ENCODE results near the gene PAQR4. TPM values are rescaled to one million over a fixed set of nuclear protein-coding genes. Genes with fewer than 3 reads are reported as not detected.
A peak's percentile ranks its signal among the peaks of the same experiment; 100 is the strongest.

Gene PAQR4
- total RNA-seq, 2 donors from 2014 or later, result 8.8 to 13.2 TPM

DNA sequence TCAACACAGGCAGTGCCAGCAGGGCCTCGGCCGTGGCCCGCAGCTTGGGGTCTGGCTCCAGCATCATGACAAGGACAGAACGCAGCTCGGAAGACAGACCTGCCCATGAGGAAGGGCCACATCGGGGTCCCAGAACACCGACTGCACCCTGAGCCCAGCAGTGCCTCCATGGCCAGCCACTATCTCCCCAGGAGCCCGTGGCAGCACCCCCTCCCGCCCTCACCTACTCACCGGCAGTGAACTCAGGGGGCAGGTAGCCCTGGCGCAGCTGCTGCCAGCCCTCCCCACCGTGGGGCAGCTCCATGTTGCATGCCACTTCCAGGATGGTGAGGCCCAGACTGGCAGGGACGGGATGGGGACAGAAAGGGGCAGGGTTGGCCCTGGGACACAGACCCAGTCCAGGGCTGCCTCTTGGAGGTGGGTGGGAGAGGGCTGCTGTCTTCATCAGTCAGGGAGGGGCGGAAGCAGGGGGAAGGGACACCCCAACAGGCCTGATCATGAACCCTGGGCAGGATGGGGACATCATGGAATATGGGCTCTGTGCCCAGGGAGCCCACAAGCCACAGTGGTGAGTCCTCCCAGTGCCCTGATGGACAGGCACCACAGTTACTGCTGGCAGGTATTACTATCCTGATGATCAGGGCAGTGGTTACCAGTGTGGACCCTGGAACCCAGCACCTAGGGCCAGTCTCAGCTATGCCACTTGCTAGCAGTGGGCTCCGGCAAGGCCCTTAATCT, 5.3 kb downstream of the PAQR4 start:
- Histone ChIP-seq H3K27me3 (no peaks in the 10 kb centered on the region), H3K36me3 (replicated peaks in 1 of 2; ENCODE audit: insufficient read depth in 1 of 2, low read depth in 2 of 2) (no peaks in the 10 kb centered on the region), H3K27ac (no peak overlapping the region), H3K4me1 (peaks cover 44% of the 10 kb centered on the region), H3K9me3 (no peaks in the 10 kb centered on the region), H3K4me3 (no peak overlapping the region)
- ATAC-seq (no peak), DNase-seq (no peak)
- intact Hi-C loops (cut with DNase I), result no loop called here
- TF ChIP-seq, protein P1, sequence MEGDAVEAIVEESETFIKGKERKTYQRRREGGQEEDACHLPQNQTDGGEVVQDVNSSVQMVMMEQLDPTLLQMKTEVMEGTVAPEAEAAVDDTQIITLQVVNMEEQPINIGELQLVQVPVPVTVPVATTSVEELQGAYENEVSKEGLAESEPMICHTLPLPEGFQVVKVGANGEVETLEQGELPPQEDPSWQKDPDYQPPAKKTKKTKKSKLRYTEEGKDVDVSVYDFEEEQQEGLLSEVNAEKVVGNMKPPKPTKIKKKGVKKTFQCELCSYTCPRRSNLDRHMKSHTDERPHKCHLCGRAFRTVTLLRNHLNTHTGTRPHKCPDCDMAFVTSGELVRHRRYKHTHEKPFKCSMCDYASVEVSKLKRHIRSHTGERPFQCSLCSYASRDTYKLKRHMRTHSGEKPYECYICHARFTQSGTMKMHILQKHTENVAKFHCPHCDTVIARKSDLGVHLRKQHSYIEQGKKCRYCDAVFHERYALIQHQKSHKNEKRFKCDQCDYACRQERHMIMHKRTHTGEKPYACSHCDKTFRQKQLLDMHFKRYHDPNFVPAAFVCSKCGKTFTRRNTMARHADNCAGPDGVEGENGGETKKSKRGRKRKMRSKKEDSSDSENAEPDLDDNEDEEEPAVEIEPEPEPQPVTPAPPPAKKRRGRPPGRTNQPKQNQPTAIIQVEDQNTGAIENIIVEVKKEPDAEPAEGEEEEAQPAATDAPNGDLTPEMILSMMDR (IDR thresholded peaks at IDR 0.05), result no peak
- TF ChIP-seq POLR2A (IDR thresholded peaks at IDR 0.05), result no peak
- 99 to 100% methylated on average over 1 to 6 of the region's 15 CpGs for WGBS, 2 donors

DNA sequence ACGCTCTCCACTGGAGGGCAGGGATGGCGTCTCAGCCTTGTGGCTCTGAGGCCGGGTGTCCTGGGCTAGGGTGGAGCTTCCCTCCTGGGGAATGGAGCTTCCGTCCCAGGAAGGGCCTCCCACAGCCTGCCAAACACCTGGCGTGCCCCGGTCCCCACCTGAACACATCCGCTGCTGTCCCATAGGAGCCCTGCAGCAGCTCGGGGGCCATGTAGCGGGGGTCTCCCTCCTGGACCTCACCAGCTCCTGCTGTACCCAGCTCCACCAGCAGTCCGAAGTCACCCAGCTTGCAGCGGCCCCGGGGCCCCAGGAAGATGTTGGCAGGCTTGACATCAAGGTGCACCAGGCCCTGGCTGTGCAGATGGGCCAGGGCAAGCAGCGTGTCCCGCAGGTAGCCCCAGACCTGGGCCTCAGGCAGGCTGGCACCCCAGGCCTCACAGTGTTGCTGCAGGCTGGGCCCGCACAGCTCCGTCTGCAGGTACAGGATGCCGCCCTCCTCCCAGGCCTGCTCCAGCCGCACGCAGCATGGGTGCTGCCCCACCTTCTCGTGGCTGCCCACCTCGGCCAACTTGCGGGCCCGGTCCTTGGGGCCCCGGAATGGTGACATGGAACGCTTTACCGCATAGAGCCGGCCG, 6.1 kb downstream of the PAQR4 start:
- Histone ChIP-seq H3K27me3 (no peaks in the 10 kb centered on the region), H3K36me3 (replicated peaks in 1 of 2; ENCODE audit: insufficient read depth in 1 of 2, low read depth in 2 of 2) (no peaks in the 10 kb centered on the region), H3K27ac (no peak overlapping the region), H3K9me3 (no peaks in the 10 kb centered on the region), H3K4me3 (no peak overlapping the region), H3K4me1 (peaks cover 43% of the 10 kb centered on the region)
- intact Hi-C loops (cut with DNase I), result no loop called here
- TF ChIP-seq POLR2A (IDR thresholded peaks at IDR 0.05), result no peak
- TF ChIP-seq, protein P1 (IDR thresholded peaks at IDR 0.05), result no peak
- ATAC-seq, result no peak
- 94 to 97% methylated on average over 9 to 24 of the region's 28 CpGs for WGBS, 2 donors
- DNase-seq, result no peak

DNA sequence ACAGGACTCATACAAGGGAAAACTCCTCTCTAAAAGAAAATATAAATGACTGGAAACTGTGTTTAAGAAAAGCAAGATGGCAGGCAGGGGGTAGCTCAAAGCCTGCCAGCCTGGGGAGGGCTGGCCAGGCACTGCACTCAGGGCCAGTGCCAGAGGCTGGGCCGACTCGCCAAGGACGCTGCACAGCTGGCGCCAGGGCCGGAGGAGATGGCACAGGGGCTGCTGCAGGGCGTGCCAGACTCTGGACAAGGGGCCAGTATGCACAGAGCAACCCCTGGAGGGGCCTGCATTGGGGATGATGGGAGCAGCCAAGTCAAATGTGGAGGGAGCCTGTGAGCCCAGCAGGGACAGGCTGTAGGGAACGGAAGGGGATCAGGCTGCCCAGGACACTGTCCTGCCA, 7.1 kb downstream of the PAQR4 start:
- intact Hi-C loops (cut with DNase I), result no loop called here
- Histone ChIP-seq H3K27ac (peak overlapping the region in 1 of 4 donors; percentile 72), H3K27me3 (no peaks in the 10 kb centered on the region), H3K4me3 (no peak overlapping the region), H3K4me1 (peaks cover 41% of the 10 kb centered on the region), H3K9me3 (no peaks in the 10 kb centered on the region), H3K36me3 (replicated peaks in 1 of 2; ENCODE audit: insufficient read depth in 1 of 2, low read depth in 2 of 2) (no peaks in the 10 kb centered on the region)
- TF ChIP-seq, protein P1 (IDR thresholded peaks at IDR 0.05), result no peak
- no peak for TF ChIP-seq POLR2A (IDR thresholded peaks at IDR 0.05)
- 46 to 52% methylated on average over 7 of the region's 7 CpGs for WGBS, 2 donors
- DNase-seq (no peak), ATAC-seq (no peak)

DNA sequence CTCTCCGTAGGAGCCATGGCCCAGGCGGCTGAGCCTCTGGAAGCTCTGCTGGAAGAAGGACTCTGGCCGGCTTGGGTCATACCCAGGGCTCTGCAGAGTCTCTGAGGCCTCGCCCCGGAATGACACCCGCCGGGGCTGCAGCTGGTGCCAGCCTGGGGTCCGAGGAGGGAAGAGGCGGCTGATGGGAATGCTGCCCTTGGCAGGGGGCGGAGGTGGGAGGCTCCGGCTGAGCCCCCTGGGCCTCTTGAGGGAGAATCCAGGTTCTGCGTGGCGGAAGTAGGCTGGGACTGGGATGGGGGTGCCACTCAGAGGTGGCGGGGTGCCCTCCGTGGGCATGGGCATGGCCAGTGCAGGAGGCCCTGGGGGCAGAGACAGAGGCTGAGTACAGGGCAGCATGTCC, 7.5 kb downstream of the PAQR4 start:
- intact Hi-C loops (cut with DNase I), result no loop called here
- Histone ChIP-seq H3K36me3 (replicated peaks in 1 of 2; ENCODE audit: insufficient read depth in 1 of 2, low read depth in 2 of 2) (no peaks in the 10 kb centered on the region), H3K4me1 (peaks cover 42% of the 10 kb centered on the region), H3K27me3 (no peaks in the 10 kb centered on the region), H3K9me3 (no peaks in the 10 kb centered on the region), H3K27ac (peak overlapping the region; percentile 40 to 72 (median 65)), H3K4me3 (no peak overlapping the region)
- TF ChIP-seq, protein P1 (IDR thresholded peaks at IDR 0.05), result no peak
- TF ChIP-seq POLR2A (IDR thresholded peaks at IDR 0.05), result no peak
- ATAC-seq (no peak), DNase-seq (no peak)
- 89 to 98% methylated on average over 10 to 13 of the region's 15 CpGs for WGBS, 2 donors

Measured in body of pancreas (tissue), 4 donors.